HL-60 (cell line): ENCODE data around the gene SMIM14.

ENCODE experiments used
- DNase-seq, 2 experiments: peaks; one replicate each; pipeline ENCODE4 v3.0.0-alpha.2; 2010 to 2020; ENCODE audit warnings: low read depth in 1 of 2, low spot score in 1 of 2
- H3K27ac ChIP-seq: fragments of 250-450 bp; sonication (Bioruptor Pico); replicated peaks from 2 replicates; pipeline ENCODE4 v1.5.1; 2020; ENCODE audit warnings: mild to moderate bottlenecking, moderate library complexity
- H3K27me3 ChIP-seq: fragments of 250-450 bp; sonication (Bioruptor Pico); 2 replicates; pipeline ENCODE4 v1.5.1; 2021; ENCODE audit warnings: mild to moderate bottlenecking, moderate library complexity; ENCODE audit not compliant: insufficient read depth, poor library complexity, severe bottlenecking
- H3K4me3 ChIP-seq: replicated peaks from 2 replicates; pipeline ENCODE4 v1.5.1; 2011; ENCODE audit warnings: mild to moderate bottlenecking, control low read depth, low read length; ENCODE audit not compliant: insufficient read depth
- CTCF ChIP-seq: IDR thresholded peaks from one replicate; pipeline ENCODE4 v1.5.1; 2011; ENCODE audit warnings: low read length, control low read depth, inconsistent platforms; ENCODE audit not compliant: insufficient read depth
- GABPA ChIP-seq: IDR thresholded peaks from 2 replicates; pipeline ENCODE4 v1.6.1; 2012; ENCODE audit warnings: low read depth
- POLR2AphosphoS5 ChIP-seq: IDR thresholded peaks from 2 replicates; pipeline ENCODE4 v1.6.1; 2012; ENCODE audit warnings: low read depth
- REST ChIP-seq: IDR thresholded peaks from 2 replicates; pipeline ENCODE4 v1.6.1; 2012; ENCODE audit warnings: low read depth; ENCODE audit not compliant: insufficient replicate concordance
- SPI1 ChIP-seq: IDR thresholded peaks from 2 replicates; pipeline ENCODE4 v1.6.1; 2012; ENCODE audit warnings: low read depth, mild to moderate bottlenecking, borderline replicate concordance

SMIM14 gene

GRCh38 chr4:39524161-39524957, 114.3 kb downstream of the SMIM14 start:
- DNase-seq, result no peak
- no peak for TF ChIP-seq GABPA
- TF ChIP-seq REST, result no peak
- no peak for TF ChIP-seq CTCF
- TF ChIP-seq SPI1, result no peak
- TF ChIP-seq POLR2AphosphoS5, result no peak
- H3K27me3 ChIP-seq, result no peaks in the 10 kb centered on the region
- H3K4me3 ChIP-seq, result no peak overlapping the region
- H3K27ac ChIP-seq, result no peak overlapping the region

- Histone ChIP-seq H3K4me3 (no peak overlapping the region), H3K27ac (no peak overlapping the region), H3K27me3 (no peaks in the 10 kb centered on the region)
- no peak for DNase-seq
- TF ChIP-seq CTCF, result no peak
- TF ChIP-seq REST, result no peak
- TF ChIP-seq GABPA, result no peak
- TF ChIP-seq SPI1, result no peak
- no peak for TF ChIP-seq POLR2AphosphoS5
Observed at GRCh38 chr4:39522068-39522467, 116.6 kb downstream of the SMIM14 start.

- H3K27ac ChIP-seq, result no peak overlapping the region
- H3K27me3 ChIP-seq, result no peaks in the 10 kb centered on the region
- no peak for DNase-seq
- TF ChIP-seq SPI1, result no peak
- TF ChIP-seq REST, result no peak
- no peak for TF ChIP-seq POLR2AphosphoS5
- no peak for TF ChIP-seq CTCF
- no peak for TF ChIP-seq GABPA
- no peak overlapping the region for H3K4me3 ChIP-seq
Observed at GRCh38 chr4:39521253-39521919, 117.3 kb downstream of the SMIM14 start.
